Right lung (tissue), 5 donors: ENCODE results near the gene SRSF3. TPM values are rescaled to one million over a fixed set of nuclear protein-coding genes. Genes with fewer than 3 reads are reported as not detected.
"Not testable (repeated sequence)": the region's sequence is repeated elsewhere in the genome, so short reads cannot be mapped to it uniquely, and the experiment has no call there.

ENCODE experiments used
- DNase-seq, 2 donors: peaks; one replicate each; pipeline ENCODE4 v3.0.0-alpha.2; 2013
- polyA plus RNA-seq, 5 donors: library from polyadenylated mRNA; unstranded; fragments of 120-200 nt; gene quantifications; one replicate each; pipeline versions ENCODE4 v1.2.1 to v1.2.3, GENCODE V29; 2013; ENCODE audit warnings: inconsistent platforms in 1 of 5, low replicate concordance in 1 of 5; ENCODE audit not compliant: insufficient read length in 5 of 5, insufficient read depth in 1 of 5

The SRSF3 gene
- polyA plus RNA-seq, 5 donors: 499 to 658 (median 579) TPM

- DNase-seq: not testable (repeated sequence)
Measured at GRCh38 chr6:36572353-36573311, 21.5 kb upstream of the SRSF3 start.

DNA sequence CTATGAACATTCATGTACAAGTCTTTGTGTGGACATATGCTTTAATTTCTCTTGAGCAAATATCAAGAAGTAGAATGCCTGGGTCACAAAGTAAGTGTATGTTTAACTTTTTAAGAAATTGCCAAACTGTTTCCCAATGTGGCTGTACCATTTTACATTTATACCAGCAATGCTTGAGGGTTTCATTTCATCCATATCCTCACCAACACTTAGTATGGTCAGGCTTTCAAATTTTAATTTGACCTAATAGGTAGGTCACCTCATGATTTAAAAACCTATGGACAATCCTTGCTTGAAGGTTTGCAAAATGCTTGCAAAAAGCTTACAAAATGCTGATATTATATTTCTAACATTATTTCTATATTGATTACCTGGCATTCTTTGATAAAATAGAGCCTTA is 19.5 kb upstream of the SRSF3 start:
- no peak for DNase-seq

DNA sequence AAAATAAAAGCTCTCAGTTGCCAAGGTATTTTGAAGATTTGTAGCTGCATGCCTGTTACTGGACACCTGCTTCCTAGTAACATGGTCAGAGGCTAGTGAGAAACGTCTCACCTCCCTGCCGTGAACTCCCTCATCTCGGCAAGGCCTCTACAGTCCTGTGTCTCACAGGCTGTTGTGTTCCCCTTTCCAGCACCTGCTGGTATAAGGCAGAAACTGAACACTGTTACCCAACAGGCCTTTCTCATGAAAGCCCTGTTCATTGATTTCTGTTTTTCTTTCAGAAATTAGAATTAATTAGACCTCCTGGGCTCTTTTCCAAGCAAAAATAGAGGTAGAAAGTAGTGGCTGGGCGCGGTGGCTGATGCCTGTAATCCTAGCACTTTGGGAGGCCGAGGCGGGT is 17.6 kb upstream of the SRSF3 start:
- DNase-seq: no peak

DNA sequence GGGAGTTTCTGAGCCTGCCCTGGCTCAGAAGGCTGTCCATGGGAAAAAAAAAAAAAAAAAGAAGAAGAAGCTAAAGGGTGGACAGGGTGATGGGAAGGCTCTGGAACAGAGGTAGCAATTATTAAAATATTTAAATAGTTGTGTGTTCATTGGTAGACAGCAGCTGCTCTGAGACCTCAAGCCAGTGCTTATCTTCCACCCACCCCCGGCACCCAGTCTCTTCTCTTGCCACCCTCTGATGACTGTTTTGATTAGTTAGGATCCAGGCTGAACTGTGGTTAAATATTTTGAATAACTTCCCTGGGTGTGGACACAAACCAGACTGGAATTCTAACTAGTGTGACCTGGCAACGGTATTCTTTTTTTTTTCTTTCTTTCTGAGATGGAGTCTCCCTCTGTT is 16.9 kb upstream of the SRSF3 start:
- no peak for DNase-seq

GRCh38 chr6:36578030-36578429 is 16.1 kb upstream of the SRSF3 start:
- DNase-seq: no peak

DNA sequence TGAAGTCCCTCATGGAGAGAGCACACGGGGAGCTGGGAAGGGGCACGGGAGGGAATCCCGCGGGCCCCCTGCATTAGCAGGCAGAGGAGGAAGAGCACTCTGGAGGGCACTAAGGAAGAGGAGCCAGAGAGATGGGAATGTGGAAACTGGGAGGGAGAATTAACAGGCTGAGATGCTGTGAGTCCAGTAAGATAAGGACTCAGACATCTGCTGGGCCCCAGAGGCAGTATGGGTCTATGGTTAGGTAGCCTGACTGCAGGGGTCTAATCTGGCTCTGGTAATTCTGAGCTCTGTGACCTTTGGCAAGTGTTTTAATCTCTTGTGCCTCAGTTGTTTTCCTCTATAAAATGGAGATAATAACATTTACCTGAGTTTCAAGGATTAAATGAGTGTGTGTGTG is 15.7 kb upstream of the SRSF3 start:
- DNase-seq: no peak

GRCh38 chr6:36580184-36580526 is 14.0 kb upstream of the SRSF3 start:
- no peak for DNase-seq

- no peak for DNase-seq
Measured at GRCh38 chr6:36581716-36582115, 12.4 kb upstream of the SRSF3 start.

GRCh38 chr6:36586606-36587005 is 7.6 kb upstream of the SRSF3 start:
- no peak for DNase-seq

DNA sequence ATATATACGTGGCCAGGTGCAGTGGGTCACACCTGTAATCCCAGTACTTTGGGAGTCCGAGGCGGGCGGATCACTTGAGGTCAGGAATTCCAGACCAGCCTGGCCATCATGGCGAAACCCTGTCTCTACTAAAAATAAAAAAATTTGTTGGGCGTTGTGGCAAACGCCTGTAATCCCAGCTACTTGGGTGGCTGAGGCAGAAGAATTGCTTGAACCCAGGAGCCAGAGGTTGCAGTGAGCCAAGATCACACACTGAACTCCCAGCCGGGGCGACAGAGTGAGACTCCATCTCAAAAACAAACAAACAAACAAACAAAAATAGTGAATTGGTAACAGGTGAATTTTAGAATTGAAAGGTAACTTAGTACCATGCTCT is 5.1 kb upstream of the SRSF3 start:
- DNase-seq: not testable (repeated sequence)

DNA sequence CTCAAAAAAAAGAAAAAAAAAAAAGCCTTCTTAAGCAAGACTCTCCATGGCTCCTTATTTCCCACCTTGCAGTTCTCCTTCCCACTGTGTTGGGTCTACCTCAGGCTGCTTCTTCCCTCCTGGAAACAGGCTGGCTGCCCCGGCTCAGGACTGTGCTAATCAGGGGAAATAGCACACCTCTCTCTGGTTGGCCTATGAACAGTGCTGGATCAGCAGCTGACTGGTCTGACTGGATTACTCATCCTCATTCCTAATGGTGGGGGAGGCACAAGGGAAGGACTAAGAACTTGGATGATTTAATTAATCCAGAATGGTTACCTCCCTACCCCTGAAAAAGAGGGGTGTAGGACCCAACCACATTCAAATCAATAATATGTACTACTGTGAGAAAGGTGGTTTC is 3.9 kb upstream of the SRSF3 start:
- no peak for DNase-seq

GRCh38 chr6:36592221-36592655 is 1.9 kb upstream of the SRSF3 start:
- DNase-seq: no peak

GRCh38 chr6:36593569-36594028 is 563 bp upstream of the SRSF3 start:
- DNase-seq: no peak

DNA sequence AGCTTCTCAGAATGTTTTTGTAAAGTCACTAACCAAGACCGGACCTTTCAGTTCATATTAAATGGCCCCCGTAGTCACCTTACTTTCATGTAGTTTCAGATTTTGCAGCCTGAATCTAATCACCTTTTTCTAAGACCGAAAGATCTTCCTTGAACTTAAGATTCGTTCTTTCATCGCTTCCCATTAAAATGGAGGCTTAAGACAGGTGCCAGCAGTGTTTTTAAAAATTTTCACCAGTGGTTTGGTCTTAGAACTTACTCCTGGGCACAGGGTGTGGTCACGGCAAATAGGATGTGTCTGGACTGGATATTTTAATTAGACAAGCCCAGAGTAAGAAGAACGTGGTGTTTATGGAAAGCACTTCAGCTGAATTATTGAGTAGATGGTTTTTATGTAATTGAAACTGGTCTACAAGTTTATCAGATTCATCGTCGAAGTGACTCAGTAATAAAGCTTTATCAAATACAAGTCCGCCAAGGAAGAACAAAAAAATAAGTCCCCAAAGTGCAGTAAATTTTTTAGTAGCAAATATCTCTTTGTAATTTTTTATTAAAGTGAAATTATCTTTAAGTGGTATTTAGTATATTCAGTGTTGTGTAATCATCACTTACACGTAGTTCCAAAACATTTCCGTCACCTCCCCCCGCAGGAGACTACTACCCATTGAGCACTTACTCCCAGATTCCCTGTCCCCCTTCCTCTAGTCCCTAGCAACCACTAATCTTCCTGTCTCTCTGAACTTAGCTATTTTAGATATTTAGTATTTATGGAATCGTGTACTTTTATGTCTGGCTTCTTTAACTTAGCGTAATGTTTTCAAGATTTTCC is 868 bp downstream of the SRSF3 start:
- DNase-seq: peak; percentile 60 to 71

GRCh38 chr6:36596356-36596755 is 2.2 kb downstream of the SRSF3 start:
- no peak for DNase-seq

GRCh38 chr6:36597775-36598174 is 3.6 kb downstream of the SRSF3 start:
- no peak for DNase-seq

DNA sequence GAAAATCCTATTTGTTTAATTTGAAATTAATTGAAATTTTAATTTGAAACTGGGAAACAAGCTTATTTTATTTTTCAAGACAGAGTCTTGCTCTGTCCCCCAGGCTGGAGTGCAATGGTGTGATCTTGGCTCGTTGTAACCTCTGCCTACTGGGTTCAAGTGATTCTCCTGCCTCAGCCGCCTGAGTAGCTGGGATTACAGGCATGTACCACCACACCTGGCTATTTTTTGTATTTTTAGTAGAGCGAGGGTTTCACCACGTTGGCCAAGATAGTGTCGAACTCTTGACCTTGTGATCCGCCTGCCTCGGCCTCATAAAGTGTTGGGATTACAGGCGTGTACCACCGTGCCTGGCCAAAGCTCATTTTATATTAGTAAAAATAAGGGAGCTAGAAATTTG is 4.2 kb downstream of the SRSF3 start:
- no peak for DNase-seq

GRCh38 chr6:36598739-36599318 is 4.7 kb downstream of the SRSF3 start:
- DNase-seq: no peak

DNA sequence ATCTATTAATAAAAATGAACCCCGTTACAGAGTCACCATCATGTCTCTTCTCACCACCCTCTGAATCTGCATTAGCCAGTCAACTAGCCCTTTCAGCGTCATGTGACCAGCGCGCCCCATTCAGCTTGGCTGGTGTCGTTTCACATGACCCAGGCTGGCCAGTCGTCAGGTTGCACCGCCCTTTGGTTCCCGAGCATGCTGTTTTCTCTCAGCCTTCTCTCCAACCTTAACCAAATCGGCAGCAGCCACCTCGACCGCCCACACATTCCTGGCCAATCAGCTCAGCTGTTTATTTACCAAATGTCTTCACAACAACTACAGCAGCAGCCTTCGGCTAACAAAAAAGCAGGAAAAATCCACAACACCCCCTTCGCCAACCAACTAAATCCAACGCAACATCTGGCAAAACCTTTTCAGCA is 5.6 kb downstream of the SRSF3 start:
- no peak for DNase-seq

GRCh38 chr6:36600564-36601146 is 6.5 kb downstream of the SRSF3 start:
- DNase-seq: no peak

DNA sequence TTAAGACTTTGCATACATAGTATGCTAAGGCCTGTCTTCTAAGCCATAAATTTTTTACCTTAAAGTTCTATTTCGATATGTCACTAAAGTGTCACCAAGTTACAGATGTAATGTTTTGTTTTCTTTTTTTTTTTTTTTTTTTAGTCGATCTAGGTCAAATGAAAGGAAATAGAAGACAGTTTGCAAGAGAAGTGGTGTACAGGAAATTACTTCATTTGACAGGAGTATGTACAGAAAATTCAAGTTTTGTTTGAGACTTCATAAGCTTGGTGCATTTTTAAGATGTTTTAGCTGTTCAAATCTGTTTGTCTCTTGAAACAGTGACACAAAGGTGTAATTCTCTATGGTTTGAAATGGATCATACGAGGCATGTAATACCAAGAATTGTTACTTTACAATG is 7.7 kb downstream of the SRSF3 start:
- DNase-seq: not testable (repeated sequence)
